ENCODE data around the gene NELFA. TPM values are rescaled to one million over a fixed set of nuclear protein-coding genes. Genes with fewer than 3 reads are reported as not detected.
"Not testable (repeated sequence)": the region's sequence is repeated elsewhere in the genome, so short reads cannot be mapped to it uniquely, and the experiment has no call there.

Gene NELFA
- total RNA-seq, 4 donors from 2014 or later, result 8.2 to 17.7 (median 13.9) TPM

- ATAC-seq (ENCODE audit: low FRiP score) (no peak), DNase-seq (ENCODE audit: low spot score) (no peak)
- TF ChIP-seq CTCF (IDR thresholded peaks at IDR 0.05), result no peak
Observed at GRCh38 chr4:1997712-1998111, 11.1 kb downstream of the NELFA start.

- DNase-seq (ENCODE audit: low spot score) (no peak), ATAC-seq (ENCODE audit: low FRiP score) (no peak)
- TF ChIP-seq CTCF (IDR thresholded peaks at IDR 0.05), result no peak
Observed at GRCh38 chr4:1996866-1997611, 11.7 kb downstream of the NELFA start.

- DNase-seq (ENCODE audit: low spot score), result no peak
- no peak for ATAC-seq (ENCODE audit: low FRiP score)
- no peak for TF ChIP-seq CTCF (IDR thresholded peaks at IDR 0.05)
Observed at GRCh38 chr4:1994938-1995337, 13.8 kb downstream of the NELFA start.

- not testable (repeated sequence) for DNase-seq (ENCODE audit: low spot score); ATAC-seq (ENCODE audit: low FRiP score)
Observed at GRCh38 chr4:1993718-1994516, 14.9 kb downstream of the NELFA start.

GRCh38 chr4:1993169-1993516, 15.6 kb downstream of the NELFA start:
- DNase-seq (ENCODE audit: low spot score), result no peak
- TF ChIP-seq CTCF (IDR thresholded peaks at IDR 0.05), result no peak
- ATAC-seq (ENCODE audit: low FRiP score), result no peak

GRCh38 chr4:1992468-1993168, 16.2 kb downstream of the NELFA start:
- no peak for DNase-seq (ENCODE audit: low spot score)
- no peak for TF ChIP-seq CTCF (IDR thresholded peaks at IDR 0.05)
- no peak for ATAC-seq (ENCODE audit: low FRiP score)
